Endothelial cell of umbilical vein (primary cell): ENCODE data around the gene CUX1. TPM values are rescaled to one million over a fixed set of nuclear protein-coding genes. Genes with fewer than 3 reads are reported as not detected.

Source experiments
- BruUV-seq: library from RNA; stranded (reverse); fragments of 400-500 nt; replicated peaks from 2 replicates; lab custom pipeline; 2021; lab: Mats Ljungman, UMichigan
- CTCF ChIA-PET: fragments of 300-600, 350-600 bp; sonication (Branson Sonifier 250); formaldehyde crosslinking; loops from one replicate; lab custom pipeline; 2021; ENCODE audit warnings: antibody characterized with exemption, inconsistent platforms; lab: Charles Lee
- POLR2A ChIA-PET: fragments of 300-600, 350-600 bp; sonication (Branson Sonifier 250); formaldehyde crosslinking; loops from one replicate; lab custom pipeline; 2021; ENCODE audit warnings: antibody characterized with exemption, inconsistent platforms; lab: Charles Lee
- DNase-seq: peaks from one replicate; pipeline ENCODE4 v3.0.0-alpha.2; 2011; ENCODE audit warnings: low read depth, low spot score
- FAIRE-seq: peaks from 2 replicates; lab custom pipeline; 2011; peaks lifted over from hg19 to GRCh38; lab: Jason Lieb, UNC
- H2AFZ ChIP-seq: 2 replicates; pipeline ENCODE4 v1.6.0; 2012; ENCODE audit warnings: low read depth, low read length, control low read depth, inconsistent platforms
- H3K27ac ChIP-seq: 2 replicates; pipeline ENCODE4 v1.5.1; 2011; ENCODE audit warnings: low read depth, mild to moderate bottlenecking, control low read depth, low read length, moderate library complexity; ENCODE audit not compliant: insufficient read depth
- H3K27me3 ChIP-seq, 2 experiments: 2 replicates each; pipeline versions ENCODE4 v1.6.0 to v1.6.1; 2011; ENCODE audit warnings: low read length in 2 of 2, mixed read lengths in 1 of 2; ENCODE audit not compliant: control insufficient read depth in 2 of 2, insufficient read depth in 2 of 2
- H3K36me3 ChIP-seq, 2 experiments: 2 replicates in 1 of 2; 3 replicates in 1 of 2; pipeline ENCODE4 v1.5.1; 2011; ENCODE audit warnings: low read length in 2 of 2, mild to moderate bottlenecking in 1 of 2, moderate library complexity in 1 of 2; ENCODE audit not compliant: control insufficient read depth in 2 of 2, insufficient read depth in 2 of 2; ENCODE audit errors: extremely low read depth in 1 of 2
- H3K4me1 ChIP-seq: 3 replicates; pipeline ENCODE4 v1.5.1; 2011; ENCODE audit warnings: mild to moderate bottlenecking, low read length; ENCODE audit not compliant: control insufficient read depth, insufficient read depth; ENCODE audit errors: extremely low read depth
- H3K4me2 ChIP-seq: 2 replicates; pipeline ENCODE4 v1.6.1; 2011; ENCODE audit warnings: low read length, control low read depth, mixed read lengths; ENCODE audit not compliant: insufficient read depth
- H3K4me3 ChIP-seq, 3 experiments: fragments of 200-600 bp in 1 of 3; sonication (generic), shearing (Covaris generic) in 1 of 3; replicated peaks in 1 of 3; 2 replicates each; pipeline ENCODE4 v1.5.1; 2011 to 2016; ENCODE audit warnings: control low read depth in 3 of 3, low read length in 3 of 3, mild to moderate bottlenecking in 2 of 3, inconsistent platforms in 1 of 3, low read depth in 1 of 3, moderate library complexity in 1 of 3; ENCODE audit not compliant: insufficient read depth in 1 of 3
- H3K79me2 ChIP-seq: 2 replicates; pipeline ENCODE4 v1.6.0; 2012; ENCODE audit warnings: low read length, inconsistent platforms; ENCODE audit not compliant: control insufficient read depth, insufficient read depth
- H3K9ac ChIP-seq: replicated peaks from 2 replicates; pipeline ENCODE3; 2011; ENCODE audit warnings: low read length, control low read depth; ENCODE audit not compliant: insufficient read depth; ENCODE audit errors: extremely low read depth
- H3K9me1 ChIP-seq: replicated peaks from 3 replicates; pipeline ENCODE4 v1.6.0; 2011; ENCODE audit warnings: mild to moderate bottlenecking, low read length; ENCODE audit not compliant: control insufficient read depth, insufficient read depth; ENCODE audit errors: extremely low read depth
- H3K9me3 ChIP-seq: replicated peaks from 2 replicates; pipeline ENCODE4 v1.5.1; 2012; ENCODE audit warnings: low read length, inconsistent platforms; ENCODE audit not compliant: control insufficient read depth, insufficient read depth
- H4K20me1 ChIP-seq: replicated peaks from 2 replicates; pipeline ENCODE3; 2011; ENCODE audit warnings: mild to moderate bottlenecking, low read length; ENCODE audit not compliant: control insufficient read depth, insufficient read depth; ENCODE audit errors: extremely low read depth
- CTCF ChIP-seq, 2 donors: IDR thresholded peaks; 1 replicate in 1 of 2; 2 replicates in 1 of 2; pipeline ENCODE4 v1.5.1; 2011; ENCODE audit warnings: low read length in 2 of 2, mild to moderate bottlenecking in 2 of 2, moderate library complexity in 2 of 2, control low read depth in 1 of 2, inconsistent platforms in 1 of 2, low read depth in 1 of 2; ENCODE audit not compliant: insufficient read depth in 1 of 2; ENCODE audit errors: extremely low read depth in 1 of 2
- EZH2 ChIP-seq: IDR thresholded peaks from 2 replicates; pipeline ENCODE4 v1.6.1; 2012; ENCODE audit warnings: borderline replicate concordance, low read depth, mild to moderate bottlenecking, moderate library complexity, low read length, inconsistent platforms; ENCODE audit not compliant: severe bottlenecking
- FOS ChIP-seq: IDR thresholded peaks from 2 replicates; pipeline ENCODE4 v1.6.1; 2011; ENCODE audit warnings: mild to moderate bottlenecking, low read length, moderate library complexity, borderline replicate concordance; ENCODE audit not compliant: insufficient read depth
- GATA2 ChIP-seq: IDR thresholded peaks from 2 replicates; pipeline ENCODE4 v1.7.0; 2011; ENCODE audit warnings: low read depth, mild to moderate bottlenecking, moderate library complexity, mixed read lengths, low read length; ENCODE audit not compliant: insufficient read length, insufficient read depth
- JUN ChIP-seq: IDR thresholded peaks from 2 replicates; pipeline ENCODE4 v1.6.1; 2011; ENCODE audit warnings: borderline replicate concordance, low read depth; ENCODE audit not compliant: insufficient read length, insufficient read depth
- MAX ChIP-seq: IDR thresholded peaks from 2 replicates; pipeline ENCODE4 v1.6.1; 2011; ENCODE audit not compliant: insufficient read depth, insufficient read length
- MYC ChIP-seq: IDR thresholded peaks from one replicate; pipeline ENCODE4 v1.6.1; 2011; ENCODE audit warnings: mild to moderate bottlenecking, low read depth, low read length
- POLR2A ChIP-seq: IDR thresholded peaks from 2 replicates; pipeline ENCODE4 v1.6.1; 2012; ENCODE audit warnings: low read depth, mild to moderate bottlenecking, control low read depth, low read length
- POLR2AphosphoS5 ChIP-seq: IDR thresholded peaks from 2 replicates; pipeline ENCODE4 v1.6.1; 2012; ENCODE audit warnings: low read depth, mild to moderate bottlenecking, control low read depth, low read length, moderate library complexity; ENCODE audit not compliant: insufficient read depth
- dilution Hi-C: fragments of 300-500 bp; cut with MboI; formaldehyde crosslinking; loops from one replicate; pipeline ENCODE4 v1.15.0; 2019; ENCODE audit warnings: low sequenced_read_pairs; ENCODE audit not compliant: extremely low pct_ligation_motif_present
- intact Hi-C: fragments of 100-400 bp; cut with micrococcal nuclease; formaldehyde crosslinking; loops from one replicate; pipeline ENCODE4 v1.10.0; 2022
- polyA plus RNA-seq, 4 experiments: library from polyadenylated mRNA; depleted of rRNA in 3 of 4; stranded (reverse) in 3 of 4; unstranded in 1 of 4; fragments of >200 nt; gene quantifications; 2 replicates each; pipeline versions ENCODE4 v1.2.1 to v1.2.3, GENCODE V29; 2011 to 2012; ENCODE audit warnings: missing spikeins in 1 of 4
- total RNA-seq: library from RNA; stranded (reverse); gene quantifications from 2 replicates; pipeline ENCODE4 v1.2.3, GENCODE V29; 2021

The CUX1 gene
- total and polyA plus RNA-seq, 2 donors (not counting 3 experiments of a cell fraction or from before 2014, with no cell fraction given) = 13.8 to 49.8 TPM

GRCh38 chr7:102283477-102284189 is 466.2 kb downstream of the CUX1 start:
- no peaks in the 10 kb centered on the region for H4K20me1 ChIP-seq
- POLR2A ChIA-PET = interaction anchor here (0.7 kb wide), 1 partner anchor 112 kb away, joined by 4 read pairs; no protein-coding TSS in a partner anchor
- H3K9me3 ChIP-seq = no peaks in the 10 kb centered on the region
- TF ChIP-seq POLR2A (no peak), EZH2 (no peak), MAX (no peak), POLR2AphosphoS5 (no peak), FOS (no peak), MYC (no peak), CTCF (IDR thresholded peaks at IDR 0.05; ENCODE audit: extremely low read depth in 1 of 2, insufficient read depth in 1 of 2, low read depth in 1 of 2, low read length in 2 of 2) (no peak), JUN (no peak), GATA2 (no peak)
- FAIRE-seq (no peak), DNase-seq (no peak)
- H2AFZ ChIP-seq = no peak overlapping the region
- H3K36me3 ChIP-seq = no peaks in the 10 kb centered on the region
- no peak overlapping the region for H3K27ac ChIP-seq
- H3K27me3 ChIP-seq = peaks cover 0 to 5% of the 10 kb centered on the region in 2 experiments
- no peak overlapping the region for H3K4me2 ChIP-seq
- dilution Hi-C loops = no loop called here
- H3K9me1 ChIP-seq = no peaks in the 10 kb centered on the region
- H3K4me3 ChIP-seq = no peak overlapping the region
- intact Hi-C loops = no loop called here
- no peaks in the 10 kb centered on the region for H3K79me2 ChIP-seq
- CTCF ChIA-PET = interaction anchor here (0.7 to 1.2 kb wide), 2 partner anchors 37 to 109 kb away, joined by 3 read pairs; no protein-coding TSS in a partner anchor
- TSS peak; percentile 42 for BruUV-seq
- H3K9ac ChIP-seq = no peak overlapping the region
- peaks cover 10% of the 10 kb centered on the region for H3K4me1 ChIP-seq
